ENCODE results near the gene NECAP2.

GRCh38 chr1:16433030-16433429 is 7.5 kb upstream of the NECAP2 start:
- TF ChIP-seq ZNF274 (IDR thresholded peaks at IDR 0.05; ENCODE audit: low read depth, low read length): no peak
- no peak for TF ChIP-seq YY1 (IDR thresholded peaks at IDR 0.05; ENCODE audit: insufficient read depth, insufficient read length)
- no peak for TF ChIP-seq SUZ12 (IDR thresholded peaks at IDR 0.05; ENCODE audit: extremely low read depth, insufficient read depth, insufficient read length)

Data from NT2/D1 (cell line).